ENCODE data around the gene PCDHGB7.
A peak's percentile ranks its signal among the peaks of the same experiment; 100 is the strongest.
"Not testable (repeated sequence)": the region's sequence is repeated elsewhere in the genome, so short reads cannot be mapped to it uniquely, and the experiment has no call there.

The PCDHGB7 gene

GRCh38 chr5:141392429-141393198, 24.9 kb upstream of the PCDHGB7 start, which contains the start of gene PCDHGA8:
Gene PCDHGA8, plus strand, starts transcription at chr5:141392633. Its CDS starts 181 bp downstream, at chr5:141392814.
- CTCF ChIA-PET, result interaction anchor here (0.7 to 1.6 kb wide), 4 partner anchors 73 to 574 kb away, joined by 3 to 4 read pairs (median 3); no protein-coding TSS in a partner anchor
- TF ChIP-seq CTCF (IDR thresholded peaks at IDR 0.05; ENCODE audit: control extremely low read depth, extremely low read depth, low read depth, missing control alignments), result no peak
- POLR2A ChIA-PET, result no interaction called here
- DNase-seq (ENCODE audit: extremely low spot score), result no peak

GRCh38 chr5:141393267-141393666, 24.2 kb upstream of the PCDHGB7 start:
- no peak for TF ChIP-seq CTCF (IDR thresholded peaks at IDR 0.05; ENCODE audit: control extremely low read depth, extremely low read depth, low read depth, missing control alignments)
- no peak for DNase-seq (ENCODE audit: extremely low spot score)
- CTCF ChIA-PET, result interaction anchor here (0.7 to 1.2 kb wide), 3 partner anchors 165 to 575 kb away, joined by 3 read pairs; no protein-coding TSS in a partner anchor
- POLR2A ChIA-PET, result no interaction called here

- CTCF ChIA-PET, result interaction anchor here (0.7 to 2.9 kb wide), 4 partner anchors 13 to 75 kb away, joined by 3 to 7 read pairs (median 6); partner anchors contain the start of genes PCDHGB6 and TAF7
- DNase-seq (ENCODE audit: extremely low spot score); POLR2A ChIA-PET: not testable (repeated sequence)
Measured at GRCh38 chr5:141394401-141395187, 22.9 kb upstream of the PCDHGB7 start.

- peak; percentile 71 for DNase-seq (ENCODE audit: extremely low spot score)
- TF ChIP-seq CTCF (IDR thresholded peaks at IDR 0.05; ENCODE audit: control extremely low read depth, extremely low read depth, low read depth, missing control alignments), result peak; percentile 40
- POLR2A ChIA-PET, result not testable (repeated sequence)
- CTCF ChIA-PET, result interaction anchor here (0.7 to 2.9 kb wide), 7 partner anchors 10 to 169 kb away, joined by 3 to 15 read pairs (median 5); partner anchors contain the start of genes PCDHGA10, PCDHGA12, PCDHGB6 and PCDHGB7
Measured at GRCh38 chr5:141397756-141398551, 19.5 kb upstream of the PCDHGB7 start, which contains the start of gene PCDHGB5. Gene PCDHGB5, plus strand, starts transcription at chr5:141397947. Its CDS starts 181 bp downstream, at chr5:141398128.

GRCh38 chr5:141398608-141399007, 18.9 kb upstream of the PCDHGB7 start:
- CTCF ChIA-PET, result interaction anchor here (1.0 kb wide), 1 partner anchor 19 kb away, joined by 3 read pairs; the partner anchor contains the start of gene PCDHGB7
- POLR2A ChIA-PET, result no interaction called here
- DNase-seq (ENCODE audit: extremely low spot score), result no peak
- TF ChIP-seq CTCF (IDR thresholded peaks at IDR 0.05; ENCODE audit: control extremely low read depth, extremely low read depth, low read depth, missing control alignments), result no peak

- no peak for TF ChIP-seq CTCF (IDR thresholded peaks at IDR 0.05; ENCODE audit: control extremely low read depth, extremely low read depth, low read depth, missing control alignments)
- CTCF ChIA-PET, result interaction anchor here (0.9 to 1.9 kb wide), 2 partner anchors 21 to 60 kb away, joined by 3 to 6 read pairs; partner anchors contain the start of gene PCDHGA11
- POLR2A ChIA-PET, result no interaction called here
- no peak for DNase-seq (ENCODE audit: extremely low spot score)
Measured at GRCh38 chr5:141399555-141400258, 17.8 kb upstream of the PCDHGB7 start.

All from GM10248 (cell line).